T-helper 1 cell (primary cell): ENCODE results near the gene KAT6B.

Source experiments
- DNase-seq, 5 donors: peaks; one replicate each; pipeline ENCODE4 v3.0.0-alpha.2; 2012 to 2020

The KAT6B gene

DNA sequence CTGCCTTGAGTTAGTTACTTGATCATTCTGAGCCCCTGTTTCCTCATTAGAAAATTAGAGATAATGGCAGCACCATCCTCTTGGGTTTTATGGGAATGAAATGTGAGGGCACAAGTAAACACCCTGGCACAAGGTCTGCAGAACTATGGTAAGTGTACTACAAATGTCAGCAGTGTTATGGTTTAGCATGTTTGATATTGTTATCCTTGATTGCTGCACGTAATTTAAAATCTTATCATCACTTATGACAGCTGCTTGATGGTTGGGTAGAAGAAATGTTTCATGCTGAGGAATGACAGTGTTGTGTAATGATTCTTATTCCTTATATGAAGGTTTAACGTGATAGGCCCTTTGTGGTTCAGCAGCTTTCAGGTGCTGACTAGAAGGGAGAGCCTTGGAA, 134.3 kb downstream of the KAT6B start:
- DNase-seq: no peak

DNA sequence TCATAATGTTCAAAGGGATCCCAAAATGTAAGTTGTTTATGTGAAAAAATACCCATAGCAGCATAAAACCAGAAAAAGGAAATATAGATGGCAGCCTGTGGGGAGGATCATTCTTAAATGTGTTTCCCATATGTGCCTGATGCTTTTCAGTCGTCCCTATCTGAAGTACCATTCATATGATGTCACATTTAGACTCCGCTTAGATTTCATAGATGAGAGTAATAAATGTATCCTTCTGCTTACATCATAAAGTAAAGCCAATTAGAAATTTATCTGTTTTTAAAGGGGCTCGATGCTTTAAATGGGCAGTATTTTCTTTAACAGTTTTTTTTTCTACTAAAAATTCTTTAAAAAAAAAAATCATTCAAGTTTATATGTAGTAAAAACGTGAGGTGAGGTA, 136.1 kb downstream of the KAT6B start:
- no peak for DNase-seq

DNA sequence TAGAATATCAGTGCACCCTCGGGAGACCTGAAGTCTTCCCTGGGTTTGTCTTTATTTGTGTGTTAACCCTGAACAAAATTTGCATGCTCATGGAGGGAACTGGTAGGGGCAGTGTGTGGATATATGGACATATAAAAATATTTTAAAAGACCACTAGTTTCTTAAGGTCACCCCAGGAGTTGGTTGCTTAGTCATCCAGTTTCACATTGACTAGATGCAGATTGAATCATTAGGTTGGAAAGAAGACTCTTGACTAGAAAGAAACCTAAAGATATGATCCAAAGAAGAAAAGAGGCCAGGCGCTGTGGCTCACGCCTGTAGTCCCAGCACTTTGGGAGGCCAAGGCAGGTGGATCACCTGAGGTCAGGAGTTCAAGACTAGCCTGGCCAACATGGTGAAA, 137.1 kb downstream of the KAT6B start:
- DNase-seq: no peak

- no peak for DNase-seq
Observed at GRCh38 chr10:74967911-74968666, 141.7 kb downstream of the KAT6B start.

- no peak for DNase-seq
Observed at GRCh38 chr10:74968667-74969061, 142.3 kb downstream of the KAT6B start.

- DNase-seq: no peak
Observed at GRCh38 chr10:74969093-74969492, 142.7 kb downstream of the KAT6B start.

GRCh38 chr10:74969530-74969929, 143.1 kb downstream of the KAT6B start:
- no peak for DNase-seq

DNA sequence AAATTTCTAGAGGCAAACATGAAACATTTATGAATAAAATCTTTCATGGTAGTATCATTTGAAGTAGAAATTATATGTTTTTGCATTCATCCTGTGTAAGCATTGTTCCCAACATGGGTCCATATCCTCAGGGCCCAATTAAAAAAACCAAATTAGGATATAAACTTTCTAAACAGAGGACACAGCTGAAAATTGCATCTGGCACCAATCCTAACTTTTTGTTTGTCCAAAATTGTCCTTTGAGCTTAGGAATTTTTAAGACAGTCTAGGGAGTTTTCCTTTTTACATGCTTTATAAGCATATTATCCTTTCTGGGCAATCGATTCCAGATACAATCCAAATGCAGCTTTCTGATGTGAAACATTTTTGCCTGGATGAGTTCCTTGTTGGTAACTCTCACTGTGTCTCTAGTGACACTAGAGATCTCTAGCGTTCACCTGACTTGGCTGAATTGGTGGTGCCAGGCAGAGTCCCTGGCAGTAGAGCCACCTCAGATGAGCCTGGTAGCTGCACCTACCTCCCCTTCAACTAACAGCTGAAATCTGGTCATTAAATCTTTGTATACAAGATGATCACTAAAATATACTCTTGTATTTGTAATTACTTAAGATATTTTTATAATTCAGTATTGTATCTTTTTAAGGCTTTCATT, 147.5 kb downstream of the KAT6B start:
- no peak for DNase-seq

DNA sequence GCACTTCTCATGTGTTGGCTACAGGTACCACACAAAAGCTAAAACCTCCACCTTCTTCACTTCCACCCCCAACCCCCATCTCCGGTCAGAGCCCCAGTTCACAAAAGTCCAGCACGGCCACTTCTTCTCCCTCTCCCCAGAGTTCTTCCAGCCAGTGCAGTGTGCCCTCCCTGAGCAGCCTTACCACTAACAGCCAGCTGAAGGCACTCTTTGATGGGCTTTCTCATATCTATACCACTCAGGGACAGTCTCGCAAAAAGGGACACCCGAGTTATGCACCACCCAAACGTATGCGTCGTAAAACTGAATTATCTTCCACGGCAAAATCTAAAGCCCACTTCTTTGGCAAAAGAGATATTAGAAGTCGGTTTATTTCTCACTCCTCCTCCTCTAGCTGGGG, 149.4 kb downstream of the KAT6B start:
- no peak for DNase-seq

GRCh38 chr10:74976565-74976964, 150.2 kb downstream of the KAT6B start:
- DNase-seq: no peak

- DNase-seq: no peak
Observed at GRCh38 chr10:74977072-74977471, 150.7 kb downstream of the KAT6B start.

- DNase-seq: peak in 1 of 5 donors; percentile 68
Observed at GRCh38 chr10:74977913-74978847, 151.8 kb downstream of the KAT6B start.

DNA sequence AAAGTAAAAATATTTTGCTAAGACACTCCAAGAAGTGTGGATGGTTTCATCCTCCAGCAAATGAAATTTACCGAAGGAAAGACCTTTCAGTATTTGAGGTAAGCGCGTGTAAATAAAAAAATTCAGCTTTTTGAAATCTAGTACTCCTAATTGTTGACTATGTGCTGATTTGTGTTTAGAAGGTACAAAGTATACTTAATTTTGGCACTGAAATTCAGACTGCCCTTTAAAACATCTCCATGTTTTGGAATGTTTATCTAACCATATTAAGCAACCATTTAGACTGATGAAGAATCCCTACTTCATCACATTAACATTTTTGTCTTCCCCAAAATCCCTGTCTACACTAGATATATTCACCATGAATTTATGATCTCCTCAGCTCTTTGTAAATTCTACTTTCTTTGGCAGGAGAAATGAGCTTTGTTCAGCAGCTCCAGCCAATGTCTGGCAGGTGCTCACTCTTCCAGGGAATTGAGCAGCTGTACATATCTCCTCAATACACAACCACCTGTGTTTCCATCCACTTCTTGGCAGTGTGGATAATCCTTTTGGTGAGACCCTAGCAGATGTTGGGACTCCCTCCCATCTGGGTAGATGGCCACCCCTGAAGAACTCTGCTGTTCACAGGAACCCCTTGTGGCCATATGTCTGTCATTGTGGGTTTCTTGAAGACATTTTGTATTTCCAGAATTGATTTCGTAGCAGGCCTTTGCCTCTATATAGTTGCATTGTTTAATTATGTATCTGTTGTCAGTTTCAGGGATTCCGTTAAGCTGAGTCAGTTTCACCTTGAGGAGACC, 155.6 kb downstream of the KAT6B start:
- no peak for DNase-seq

GRCh38 chr10:74982634-74982982, 156.2 kb downstream of the KAT6B start:
- no peak for DNase-seq

DNA sequence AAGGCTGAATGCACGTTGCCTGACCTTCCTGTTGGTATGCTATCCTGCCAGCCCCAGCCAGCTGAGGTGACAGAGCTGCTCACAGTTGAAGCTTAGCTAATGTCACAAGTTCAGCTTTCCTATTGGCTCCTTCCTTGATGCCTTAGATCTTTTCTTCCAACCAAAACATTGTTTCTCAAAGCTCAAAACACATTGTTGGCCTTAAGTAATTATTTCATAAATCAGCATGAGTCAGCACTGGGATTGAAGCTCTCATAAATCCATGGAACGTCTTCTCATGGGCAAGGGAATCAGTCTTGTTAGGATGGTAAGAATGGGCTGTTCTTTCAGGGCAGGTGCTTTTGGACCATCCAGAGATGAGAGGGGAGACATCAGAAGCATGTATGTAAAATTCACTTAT, 157.0 kb downstream of the KAT6B start:
- DNase-seq: no peak

- no peak for DNase-seq
Observed at GRCh38 chr10:74987339-74988053, 161.1 kb downstream of the KAT6B start.

GRCh38 chr10:74988054-74988775, 161.8 kb downstream of the KAT6B start:
- no peak for DNase-seq

DNA sequence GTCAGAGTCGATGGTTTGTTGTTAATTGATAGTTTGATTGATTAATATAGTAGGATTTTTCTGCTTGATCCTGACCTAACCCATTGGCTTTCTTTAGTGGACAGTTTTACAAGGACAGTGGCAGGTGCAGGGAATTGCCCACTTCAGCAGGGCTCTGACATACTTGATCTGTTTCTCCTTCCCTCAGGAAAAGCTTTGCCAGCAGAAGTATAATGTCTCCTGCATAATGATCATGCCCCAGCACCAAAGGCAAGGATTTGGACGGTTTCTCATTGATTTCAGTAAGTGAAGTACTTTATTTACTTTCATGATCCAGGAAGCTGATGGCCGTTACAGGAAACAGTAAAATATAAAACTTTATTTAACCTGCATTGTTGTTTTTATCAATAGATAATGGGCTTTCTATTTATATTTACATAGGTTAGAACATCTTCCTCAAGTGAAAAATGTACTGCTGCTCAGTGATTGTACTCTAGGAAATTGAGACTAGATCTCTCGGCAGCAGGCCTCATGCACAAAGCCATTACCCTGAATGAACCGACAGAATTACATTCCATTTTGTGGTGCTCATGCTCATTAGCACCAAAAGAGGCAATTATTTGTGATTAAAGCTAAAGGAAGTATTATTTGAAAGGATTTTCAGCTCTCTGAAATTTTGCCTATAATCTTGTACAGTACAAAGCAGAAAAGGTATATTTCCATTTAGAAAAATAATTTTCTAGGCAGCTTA, 162.6 kb downstream of the KAT6B start:
- DNase-seq: no peak

- DNase-seq: peak in 1 of 5 donors; percentile 22
Observed at GRCh38 chr10:74991435-74991834, 165.0 kb downstream of the KAT6B start.

GRCh38 chr10:74992068-74992467, 165.7 kb downstream of the KAT6B start:
- no peak for DNase-seq

GRCh38 chr10:74993649-74994048, 167.2 kb downstream of the KAT6B start:
- DNase-seq: no peak
